Skin epidermis (tissue), 12 donors: Measurements from ENCODE around the gene EFNB1.

ENCODE experiments used
- H3K27ac ChIP-seq, 21 experiments: fragments of 200-600 bp; sonication (generic) in 11 of 21; one replicate each; pipeline ENCODE4 v1.5.0; 2020; ENCODE audit warnings: mild to moderate bottlenecking in 3 of 21, inconsistent platforms in 2 of 21, moderate library complexity in 2 of 21
- H3K4me3 ChIP-seq, 7 experiments: fragments of 200-600 bp; sonication (generic) in 2 of 7; one replicate each; pipeline ENCODE4 v1.5.0; 2020; ENCODE audit warnings: inconsistent platforms in 2 of 7, mild to moderate bottlenecking in 2 of 7, moderate library complexity in 1 of 7

Gene EFNB1

DNA sequence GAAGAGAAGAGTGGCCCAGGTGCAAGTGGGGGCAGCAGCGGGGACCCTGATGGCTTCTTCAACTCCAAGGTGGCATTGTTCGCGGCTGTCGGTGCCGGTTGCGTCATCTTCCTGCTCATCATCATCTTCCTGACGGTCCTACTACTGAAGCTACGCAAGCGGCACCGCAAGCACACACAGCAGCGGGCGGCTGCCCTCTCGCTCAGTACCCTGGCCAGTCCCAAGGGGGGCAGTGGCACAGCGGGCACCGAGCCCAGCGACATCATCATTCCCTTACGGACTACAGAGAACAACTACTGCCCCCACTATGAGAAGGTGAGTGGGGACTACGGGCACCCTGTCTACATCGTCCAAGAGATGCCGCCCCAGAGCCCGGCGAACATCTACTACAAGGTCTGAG is 11.4 kb downstream of the EFNB1 start:
- H3K27ac ChIP-seq: no peak overlapping the region
- H3K4me3 ChIP-seq: no peak overlapping the region

DNA sequence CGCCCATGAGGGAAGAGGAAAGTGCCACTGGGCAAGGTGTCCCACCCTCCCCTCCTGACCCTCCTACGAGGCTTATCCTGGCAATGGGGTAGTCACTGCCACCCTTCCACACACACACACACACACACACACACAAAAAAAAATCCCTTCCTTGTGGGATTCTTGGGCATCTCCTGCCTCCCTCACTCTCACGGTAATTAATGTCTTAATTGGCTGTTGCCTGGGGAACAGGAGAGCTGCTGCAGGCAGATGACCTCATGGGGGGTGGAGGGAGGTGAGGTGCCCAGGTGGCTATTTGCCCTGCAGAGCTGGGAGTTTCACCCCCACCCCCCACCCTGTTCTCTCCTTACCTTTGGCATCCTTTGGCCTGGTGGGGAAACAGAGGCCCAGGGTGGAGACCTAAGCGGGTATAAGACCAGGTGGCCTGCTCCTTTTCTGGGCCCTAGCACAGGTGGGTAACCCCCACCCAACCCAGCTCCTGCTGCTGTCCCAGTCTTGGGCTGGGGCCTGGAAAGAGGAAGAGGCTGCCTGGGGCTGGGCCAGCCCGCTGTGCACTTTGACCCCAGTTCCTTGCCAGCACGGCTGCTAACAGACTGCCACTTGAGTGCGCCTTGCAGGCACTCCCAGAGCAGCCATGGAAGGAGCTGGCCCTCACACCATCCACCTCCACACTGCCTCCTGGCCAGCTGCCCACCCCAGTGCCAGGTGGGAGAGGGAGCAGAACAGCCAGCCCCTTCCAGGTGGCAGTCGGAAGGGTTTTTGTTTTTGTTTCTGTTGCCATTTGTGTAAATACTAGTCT is 12.6 kb downstream of the EFNB1 start:
- Histone ChIP-seq H3K4me3 (no peak overlapping the region), H3K27ac (peak overlapping the region in 7 of 21 experiments; percentile 21 to 50 (median 33))

DNA sequence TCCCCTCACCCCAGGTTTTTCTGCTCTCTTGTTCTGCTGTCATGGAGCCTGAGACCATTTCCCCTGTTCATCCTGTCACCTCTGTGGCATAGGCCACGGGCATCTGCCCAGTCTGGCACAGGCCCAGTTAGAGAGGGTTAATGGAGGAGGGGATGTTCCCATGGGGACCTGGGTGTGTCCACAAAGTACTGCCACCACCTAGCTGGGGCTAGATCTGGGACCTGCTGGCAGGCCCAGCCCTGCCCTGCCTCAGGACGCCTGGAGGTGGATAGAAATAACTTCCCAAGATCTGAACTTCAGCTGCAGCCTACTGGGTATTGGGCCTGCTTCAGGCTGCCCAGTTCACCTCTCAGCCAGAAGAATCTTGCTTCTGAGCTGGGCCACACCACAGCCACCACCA is 13.5 kb downstream of the EFNB1 start:
- Histone ChIP-seq H3K4me3 (no peak overlapping the region), H3K27ac (peak overlapping the region in 10 of 21 experiments; percentile 36 to 63 (median 58))

GRCh38 chrX:68842781-68843581 is 14.2 kb downstream of the EFNB1 start:
- no peak overlapping the region for H3K4me3 ChIP-seq
- H3K27ac ChIP-seq: peak overlapping the region in 13 of 21 experiments; percentile 20 to 63 (median 46)

DNA sequence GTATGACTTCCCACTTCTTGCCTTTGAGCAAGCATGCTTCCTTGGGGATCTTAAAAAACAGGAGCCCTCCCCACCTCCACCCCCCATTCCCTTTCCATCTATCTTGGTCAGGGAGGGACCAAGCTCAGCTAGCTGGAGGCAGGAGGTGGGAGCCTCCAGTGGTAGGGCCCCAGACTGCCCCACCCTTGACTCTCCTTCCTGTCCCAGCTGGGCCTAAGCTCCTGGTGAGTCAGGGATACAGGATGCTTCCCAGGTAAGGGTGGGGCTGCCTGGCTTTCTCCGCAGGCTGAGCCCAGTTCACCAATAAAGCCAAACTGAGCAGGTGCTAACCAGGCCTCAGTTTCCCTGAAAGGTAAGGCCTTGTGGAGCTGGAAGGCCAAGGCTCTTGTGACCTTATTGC is 15.2 kb downstream of the EFNB1 start:
- peak overlapping the region in 4 of 21 experiments; percentile 39 to 61 (median 58) for H3K27ac ChIP-seq
- no peak overlapping the region for H3K4me3 ChIP-seq

DNA sequence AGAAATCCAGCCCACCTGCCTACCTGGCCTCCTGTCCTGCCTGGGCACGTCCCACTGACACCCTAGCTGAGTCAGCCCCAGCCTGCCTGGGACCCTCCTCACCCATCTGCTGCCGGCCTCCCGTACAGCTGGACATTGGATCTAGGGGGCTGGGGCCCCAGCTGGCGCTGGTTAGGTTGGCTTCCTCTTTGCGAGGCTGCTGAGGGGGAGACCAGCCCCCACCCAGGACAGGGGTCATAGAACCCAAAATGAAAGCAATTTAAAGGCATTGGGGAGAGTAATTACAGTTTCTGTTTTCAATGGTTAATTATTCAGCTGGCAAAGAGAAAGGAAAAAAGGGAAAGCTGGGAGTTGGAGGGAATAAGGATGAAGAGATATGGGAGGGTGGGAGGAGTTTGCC is 15.8 kb downstream of the EFNB1 start:
- no peak overlapping the region for H3K4me3 ChIP-seq
- peak overlapping the region in 5 of 21 experiments; percentile 11 to 59 (median 26) for H3K27ac ChIP-seq

- H3K4me3 ChIP-seq: no peak overlapping the region
- no peak overlapping the region for H3K27ac ChIP-seq
Observed at GRCh38 chrX:68846536-68846935, 17.7 kb downstream of the EFNB1 start.

DNA sequence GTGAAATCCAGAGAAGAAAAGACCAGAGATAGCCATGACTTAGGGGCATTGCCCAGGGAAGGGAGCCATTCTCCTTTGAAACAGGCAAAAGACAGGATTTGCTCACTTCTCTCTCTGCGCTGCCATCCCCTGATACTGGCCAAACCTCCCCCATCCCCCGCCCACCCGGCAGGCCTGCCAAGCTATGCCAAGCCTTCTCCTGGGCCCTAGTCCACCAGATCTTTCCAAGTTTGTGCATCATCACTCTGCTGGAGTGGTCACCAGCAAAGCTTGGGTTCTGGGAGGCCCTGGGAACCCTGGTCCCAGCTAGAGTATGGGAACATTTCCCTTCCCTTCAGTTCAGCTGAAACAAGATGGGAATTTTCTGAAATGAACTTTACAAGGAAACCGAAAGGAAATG is 18.4 kb downstream of the EFNB1 start:
- Histone ChIP-seq H3K27ac (no peak overlapping the region), H3K4me3 (no peak overlapping the region)

- Histone ChIP-seq H3K4me3 (no peak overlapping the region), H3K27ac (no peak overlapping the region)
Observed at GRCh38 chrX:68848189-68848940, 19.5 kb downstream of the EFNB1 start.

DNA sequence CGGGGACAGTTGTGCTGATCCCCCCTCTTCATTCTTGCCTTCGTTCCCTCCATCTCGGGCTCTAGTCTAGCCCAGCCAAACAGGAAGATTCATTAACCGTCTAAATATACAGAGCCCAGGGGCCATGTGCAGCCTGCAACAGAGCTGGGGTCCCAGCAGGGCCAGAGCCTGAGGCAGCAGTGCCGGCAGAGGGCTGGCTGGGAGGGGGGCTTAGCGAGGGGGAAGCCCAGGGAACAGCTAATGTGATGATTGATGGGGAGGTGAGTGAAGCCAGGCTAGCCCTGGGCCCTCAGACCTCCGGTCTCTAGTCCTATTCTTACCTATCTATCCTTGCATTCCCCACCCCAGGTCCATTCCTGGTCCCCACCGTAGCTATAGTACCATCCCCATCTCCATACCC is 22.3 kb downstream of the EFNB1 start:
- Histone ChIP-seq H3K27ac (no peak overlapping the region), H3K4me3 (no peak overlapping the region)

DNA sequence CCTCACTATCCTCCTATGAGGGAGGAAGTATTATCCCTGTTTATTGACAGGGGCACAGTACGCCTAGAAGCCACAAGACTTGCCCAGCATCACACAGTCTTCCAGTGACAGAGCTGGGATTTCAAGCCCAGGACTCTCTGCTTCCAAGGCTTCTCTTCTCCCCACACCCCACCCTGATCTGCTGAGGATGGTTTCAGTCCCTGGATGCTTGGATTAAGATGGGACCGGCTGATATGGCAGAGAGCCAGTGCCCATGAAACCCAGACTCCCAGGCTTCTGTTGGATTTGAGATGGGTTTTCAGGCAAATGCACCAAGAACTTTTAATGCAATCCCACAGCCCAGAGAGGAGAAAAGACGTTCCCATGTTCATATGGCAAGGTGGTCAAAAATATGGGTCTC is 23.2 kb downstream of the EFNB1 start:
- Histone ChIP-seq H3K4me3 (no peak overlapping the region), H3K27ac (no peak overlapping the region)

GRCh38 chrX:68853665-68854251 is 24.9 kb downstream of the EFNB1 start:
- H3K27ac ChIP-seq: no peak overlapping the region

DNA sequence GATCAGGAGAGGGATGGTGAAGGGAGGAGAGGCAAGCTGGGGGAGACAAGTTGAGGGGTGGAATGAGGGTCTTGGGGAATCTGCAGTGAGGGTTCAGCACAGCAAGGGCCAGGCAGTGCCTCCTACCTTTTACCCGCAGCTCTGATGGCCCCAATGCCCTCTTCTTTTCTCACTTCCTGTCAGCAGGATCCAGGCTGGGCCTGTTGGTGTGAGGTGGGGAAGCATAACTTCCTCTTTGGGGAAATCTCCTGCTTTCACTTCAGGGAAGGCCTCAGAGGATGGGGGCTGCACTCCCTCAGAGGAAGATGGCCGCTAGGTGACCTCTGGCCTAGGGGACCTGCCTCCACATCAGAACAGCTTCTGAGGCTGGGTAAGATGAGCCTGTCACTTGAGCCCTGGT is 36.5 kb downstream of the EFNB1 start:
- Histone ChIP-seq H3K4me3 (no peak overlapping the region), H3K27ac (no peak overlapping the region)

More at GRCh38 chrX:68853665-68854251, 24.9 kb downstream of the EFNB1 start:
- H3K4me3 ChIP-seq: no peak overlapping the region

- Histone ChIP-seq H3K4me3 (no peak overlapping the region), H3K27ac (no peak overlapping the region)
Observed at GRCh38 chrX:68865926-68866325, 37.1 kb downstream of the EFNB1 start.

- no peak overlapping the region for H3K27ac ChIP-seq
- H3K4me3 ChIP-seq: no peak overlapping the region
Observed at GRCh38 chrX:68867458-68868112, 38.8 kb downstream of the EFNB1 start.

DNA sequence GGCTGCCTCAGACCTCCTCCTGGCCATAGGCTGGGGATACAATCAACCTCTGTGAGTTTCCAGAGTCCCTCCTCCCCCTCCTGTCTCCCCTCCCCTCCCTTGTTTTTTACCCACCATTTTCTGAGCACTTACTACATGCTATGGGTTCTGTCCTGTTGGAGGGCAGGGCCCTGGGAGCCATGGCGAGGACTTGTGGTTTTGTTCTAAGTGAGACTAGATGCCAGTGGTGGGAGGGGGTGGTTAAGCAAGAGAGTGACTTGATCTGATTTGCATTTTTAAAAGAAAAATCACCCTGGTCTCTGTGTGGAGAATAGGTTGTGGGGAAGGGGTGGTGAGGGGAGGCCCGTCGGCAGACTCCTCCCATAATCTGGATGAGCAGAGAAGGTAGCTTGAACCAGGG is 39.5 kb downstream of the EFNB1 start:
- no peak overlapping the region for H3K27ac ChIP-seq
- H3K4me3 ChIP-seq: no peak overlapping the region

DNA sequence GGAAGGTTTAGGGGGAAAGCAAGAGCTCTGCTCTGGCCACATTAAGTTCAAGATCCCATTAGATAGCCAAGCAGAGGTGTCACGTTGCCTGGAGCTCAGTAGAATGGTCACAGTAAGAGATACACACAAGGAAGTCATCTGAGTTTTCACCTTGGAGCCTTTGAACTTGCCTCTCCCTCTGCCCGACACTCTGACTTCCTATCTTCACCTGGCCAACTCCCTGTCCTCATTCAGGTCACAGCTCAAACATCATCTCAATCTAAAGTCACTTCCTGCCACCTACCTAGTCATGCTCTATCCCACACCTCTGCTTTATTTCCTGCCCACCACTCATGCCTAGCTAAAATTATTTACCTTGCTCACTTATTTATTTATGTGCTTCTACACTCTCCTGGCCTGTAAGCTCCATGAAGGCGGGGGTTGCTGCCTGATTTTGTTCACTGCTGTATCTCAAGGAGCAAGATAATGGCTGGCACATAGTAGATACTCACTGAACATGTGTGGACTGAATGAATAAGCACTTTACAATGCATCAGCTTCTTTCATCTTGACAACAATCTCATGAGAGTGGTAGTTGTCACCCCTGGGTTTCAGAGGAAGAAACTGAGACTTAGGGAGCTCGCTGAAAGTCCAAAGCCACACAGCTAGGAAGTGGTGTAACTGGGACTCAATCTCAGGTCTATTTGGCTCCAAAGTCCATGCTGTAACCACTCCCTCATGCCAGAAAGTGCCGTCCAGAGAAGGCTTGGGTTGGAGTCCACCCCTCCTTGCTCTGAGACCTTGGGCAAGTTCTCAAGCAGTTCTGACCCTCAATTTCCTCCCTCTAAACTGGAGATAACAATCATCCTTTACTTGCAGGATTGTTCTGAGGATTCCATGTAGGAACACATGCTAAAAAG is 40.3 kb downstream of the EFNB1 start:
- H3K4me3 ChIP-seq: no peak overlapping the region
- H3K27ac ChIP-seq: no peak overlapping the region

DNA sequence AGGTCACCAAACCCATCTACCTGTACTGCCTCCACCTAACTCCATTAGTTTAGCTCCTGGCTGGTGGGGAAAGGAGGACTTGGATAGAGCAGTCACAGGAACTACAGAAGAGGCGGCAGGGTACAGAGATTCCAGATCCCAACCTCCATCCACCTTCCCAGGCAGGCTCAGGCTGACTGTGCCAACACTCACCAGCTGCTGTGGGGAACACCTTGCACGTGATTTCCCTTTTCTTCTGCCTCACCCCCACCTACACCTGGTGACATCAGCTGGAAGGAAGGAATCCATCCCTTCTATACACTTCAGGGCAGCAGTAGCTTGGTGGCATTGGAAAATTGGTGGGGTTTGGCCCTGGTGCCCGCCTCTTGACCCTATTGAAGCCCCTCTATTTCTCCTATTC is 41.5 kb downstream of the EFNB1 start:
- Histone ChIP-seq H3K27ac (no peak overlapping the region), H3K4me3 (no peak overlapping the region)
